Thymus (tissue), 11 donors: Measurements from ENCODE around the gene GPR157. TPM values are rescaled to one million over a fixed set of nuclear protein-coding genes. Genes with fewer than 3 reads are reported as not detected.
"Not testable (repeated sequence)": the region's sequence is repeated elsewhere in the genome, so short reads cannot be mapped to it uniquely, and the experiment has no call there.

Experiments
- DNase-seq, 9 donors: peaks; one replicate each; pipeline ENCODE4 v3.0.0-alpha.2; 2013; ENCODE audit warnings: low spot score in 9 of 9, low read depth in 6 of 9, missing footprints in 1 of 9
- H3K27ac ChIP-seq, 2 donors: one replicate each; pipeline ENCODE4 v1.5.1; 2013; ENCODE audit warnings: control low read depth in 1 of 2, low read depth in 1 of 2, low read length in 1 of 2, mild to moderate bottlenecking in 1 of 2, moderate library complexity in 1 of 2
- H3K27me3 ChIP-seq, 2 donors: one replicate each; pipeline ENCODE4 v1.5.1; 2013; ENCODE audit warnings: low read length in 1 of 2; ENCODE audit not compliant: control insufficient read depth in 2 of 2, insufficient read depth in 1 of 2
- H3K36me3 ChIP-seq, 2 donors: one replicate each; pipeline ENCODE4 v1.5.1; 2013; ENCODE audit warnings: low read length in 1 of 2, mild to moderate bottlenecking in 1 of 2, moderate library complexity in 1 of 2; ENCODE audit not compliant: control insufficient read depth in 2 of 2, insufficient read depth in 2 of 2
- H3K4me1 ChIP-seq, 2 donors: one replicate each; pipeline ENCODE4 v1.5.1; 2013; ENCODE audit warnings: low read length in 2 of 2; ENCODE audit not compliant: control insufficient read depth in 2 of 2, insufficient read depth in 2 of 2
- H3K4me3 ChIP-seq, 2 donors: one replicate each; pipeline ENCODE4 v1.5.1; 2013; ENCODE audit warnings: low read length in 2 of 2, control low read depth in 1 of 2, mild to moderate bottlenecking in 1 of 2
- H3K9me3 ChIP-seq, 2 donors: one replicate each; pipeline ENCODE4 v1.5.1; 2013; ENCODE audit warnings: low read length in 1 of 2, mild to moderate bottlenecking in 1 of 2; ENCODE audit not compliant: control insufficient read depth in 2 of 2, insufficient read depth in 1 of 2
- WGBS: extraction: QIAGEN DNeasy Blood & Tissue Kit; methylation state at CpG from one replicate; pipeline ENCODE4 v1.1.7; 2013; 5-methylcytosine and 5-hydroxymethylcytosine counted together
- polyA plus RNA-seq: library from polyadenylated mRNA; stranded (reverse); fragments of 200-250 nt; gene quantifications from one replicate; pipeline ENCODE4 v1.2.3, GENCODE V29; 2013
- total RNA-seq: library from RNA; stranded (reverse); fragments of 120-200 nt; gene quantifications from one replicate; pipeline ENCODE4 v1.2.4, GENCODE V29; 2013
- donor health status: healthy.

GPR157 gene
- total and polyA plus RNA-seq, 2 donors, result 4.3 to 5.8 TPM

GRCh38 chr1:9125325-9125724 lies 3.6 kb downstream of the GPR157 start:
- peak in 2 of 9 donors; percentile 26 to 68 for DNase-seq
- Histone ChIP-seq H3K4me1 (peaks cover 28 to 45% of the 10 kb centered on the region in 2 donors), H3K36me3 (no peaks in the 10 kb centered on the region), H3K27ac (no peak overlapping the region), H3K4me3 (no peak overlapping the region), H3K9me3 (peaks cover 0 to 4% of the 10 kb centered on the region in 2 donors), H3K27me3 (peaks cover 7 to 21% of the 10 kb centered on the region in 2 donors)
- WGBS, result 4% methylated on average over 4 of the region's 4 CpGs

GRCh38 chr1:9124389-9124788 lies 4.5 kb downstream of the GPR157 start:
- Histone ChIP-seq H3K27me3 (peaks cover 7 to 21% of the 10 kb centered on the region in 2 donors), H3K4me1 (peaks cover 28 to 48% of the 10 kb centered on the region in 2 donors)
- 93% methylated on average over 5 of the region's 8 CpGs for WGBS
- not testable (repeated sequence) for H3K9me3 ChIP-seq, H3K27ac ChIP-seq, H3K4me3 ChIP-seq, H3K36me3 ChIP-seq, DNase-seq

DNA sequence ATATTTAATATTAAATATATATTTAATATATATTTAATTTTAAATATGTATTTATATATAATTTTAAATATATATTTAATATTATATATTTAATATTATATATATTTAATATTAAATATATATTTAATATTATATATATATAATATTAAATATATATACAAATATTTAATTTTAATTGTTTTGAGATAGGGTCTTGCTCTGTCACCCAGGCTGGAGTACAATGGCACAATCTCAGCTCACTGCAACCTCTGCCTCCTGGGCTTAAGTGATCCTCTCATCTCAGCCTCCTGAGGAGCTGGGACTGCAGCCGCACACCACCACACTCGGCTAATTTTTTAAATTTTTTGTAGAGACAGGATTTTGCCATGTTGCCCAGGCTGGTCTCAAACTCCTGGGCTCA lies 5.2 kb downstream of the GPR157 start:
- WGBS, result 100% methylated on average over 2 of the region's 2 CpGs
- not testable (repeated sequence) for H3K4me3 ChIP-seq, H3K36me3 ChIP-seq, H3K9me3 ChIP-seq, DNase-seq, H3K27ac ChIP-seq
- Histone ChIP-seq H3K27me3 (peaks cover 7 to 20% of the 10 kb centered on the region in 2 donors), H3K4me1 (peaks cover 26 to 47% of the 10 kb centered on the region in 2 donors)

- Histone ChIP-seq H3K4me1 (peaks cover 17 to 38% of the 10 kb centered on the region in 2 donors), H3K9me3 (peaks cover 0 to 4% of the 10 kb centered on the region in 2 donors), H3K4me3 (no peak overlapping the region), H3K36me3 (no peaks in the 10 kb centered on the region), H3K27ac (peak overlapping the region in 1 of 2 donors; percentile 42), H3K27me3 (peaks cover 0 to 4% of the 10 kb centered on the region in 2 donors)
- WGBS, result 67% methylated on average over 22 of the region's 22 CpGs
- DNase-seq, result peak in 5 of 9 donors; percentile 42 to 75 (median 46)
Observed at GRCh38 chr1:9121496-9122409, 7.1 kb downstream of the GPR157 start.

GRCh38 chr1:9120312-9120958 lies 8.5 kb downstream of the GPR157 start:
- Histone ChIP-seq H3K4me3 (no peak overlapping the region), H3K36me3 (no peaks in the 10 kb centered on the region), H3K9me3 (peaks cover 0 to 4% of the 10 kb centered on the region in 2 donors), H3K27ac (no peak overlapping the region), H3K4me1 (peaks cover 11 to 33% of the 10 kb centered on the region in 2 donors), H3K27me3 (peaks cover 0 to 4% of the 10 kb centered on the region in 2 donors)
- 92% methylated on average over 9 of the region's 9 CpGs for WGBS
- DNase-seq, result no peak

GRCh38 chr1:9119745-9120144 lies 9.2 kb downstream of the GPR157 start:
- Histone ChIP-seq H3K27ac (no peak overlapping the region), H3K4me1 (peaks cover 7 to 28% of the 10 kb centered on the region in 2 donors), H3K9me3 (peaks cover 0 to 4% of the 10 kb centered on the region in 2 donors), H3K36me3 (no peaks in the 10 kb centered on the region), H3K4me3 (no peak overlapping the region), H3K27me3 (peaks cover 0 to 4% of the 10 kb centered on the region in 2 donors)
- 95% methylated on average over 9 of the region's 9 CpGs for WGBS
- DNase-seq, result no peak

DNA sequence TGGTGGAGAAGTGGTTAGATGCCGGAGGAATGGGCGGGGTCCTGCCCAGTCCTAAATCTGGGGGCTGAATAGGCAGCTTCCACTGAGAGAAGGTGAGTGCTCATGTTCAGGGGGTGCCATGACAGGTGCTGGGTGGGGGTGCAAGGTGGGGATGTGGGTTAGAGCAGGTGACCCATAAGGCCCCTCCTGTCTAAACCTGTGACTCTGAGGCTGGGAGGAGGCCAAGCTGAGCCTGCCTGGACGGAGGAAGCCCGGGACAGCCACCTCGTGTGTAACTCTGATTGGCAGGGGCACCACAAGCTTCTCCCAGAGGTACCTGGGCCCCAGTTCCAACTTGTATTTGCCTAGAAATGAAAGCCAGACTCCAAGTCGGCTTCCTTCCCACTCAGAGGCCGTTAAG lies 10.7 kb downstream of the GPR157 start:
- Histone ChIP-seq H3K27me3 (peaks cover 0 to 4% of the 10 kb centered on the region in 2 donors), H3K4me3 (no peak overlapping the region), H3K9me3 (peaks cover 0 to 4% of the 10 kb centered on the region in 2 donors), H3K27ac (no peak overlapping the region), H3K4me1 (peaks cover 7 to 24% of the 10 kb centered on the region in 2 donors), H3K36me3 (no peaks in the 10 kb centered on the region)
- no peak for DNase-seq
- 94% methylated on average over 7 of the region's 7 CpGs for WGBS

- Histone ChIP-seq H3K4me1 (peaks cover 0 to 10% of the 10 kb centered on the region in 2 donors), H3K36me3 (no peaks in the 10 kb centered on the region), H3K4me3 (no peak overlapping the region), H3K27ac (no peak overlapping the region), H3K27me3 (peaks cover 0 to 2% of the 10 kb centered on the region in 2 donors), H3K9me3 (no peaks in the 10 kb centered on the region)
- 96% methylated on average over 5 of the region's 5 CpGs for WGBS
- no peak for DNase-seq
Observed at GRCh38 chr1:9115351-9116205, 13.3 kb downstream of the GPR157 start.
